ENCODE measurements around the gene TUBB4A. TPM values are rescaled to one million over a fixed set of nuclear protein-coding genes. Genes with fewer than 3 reads are reported as not detected.
A peak's percentile ranks its signal among the peaks of the same experiment; 100 is the strongest.

Gene TUBB4A
- total RNA-seq, 1 donor from 2014 or later = 0.58 TPM

DNA sequence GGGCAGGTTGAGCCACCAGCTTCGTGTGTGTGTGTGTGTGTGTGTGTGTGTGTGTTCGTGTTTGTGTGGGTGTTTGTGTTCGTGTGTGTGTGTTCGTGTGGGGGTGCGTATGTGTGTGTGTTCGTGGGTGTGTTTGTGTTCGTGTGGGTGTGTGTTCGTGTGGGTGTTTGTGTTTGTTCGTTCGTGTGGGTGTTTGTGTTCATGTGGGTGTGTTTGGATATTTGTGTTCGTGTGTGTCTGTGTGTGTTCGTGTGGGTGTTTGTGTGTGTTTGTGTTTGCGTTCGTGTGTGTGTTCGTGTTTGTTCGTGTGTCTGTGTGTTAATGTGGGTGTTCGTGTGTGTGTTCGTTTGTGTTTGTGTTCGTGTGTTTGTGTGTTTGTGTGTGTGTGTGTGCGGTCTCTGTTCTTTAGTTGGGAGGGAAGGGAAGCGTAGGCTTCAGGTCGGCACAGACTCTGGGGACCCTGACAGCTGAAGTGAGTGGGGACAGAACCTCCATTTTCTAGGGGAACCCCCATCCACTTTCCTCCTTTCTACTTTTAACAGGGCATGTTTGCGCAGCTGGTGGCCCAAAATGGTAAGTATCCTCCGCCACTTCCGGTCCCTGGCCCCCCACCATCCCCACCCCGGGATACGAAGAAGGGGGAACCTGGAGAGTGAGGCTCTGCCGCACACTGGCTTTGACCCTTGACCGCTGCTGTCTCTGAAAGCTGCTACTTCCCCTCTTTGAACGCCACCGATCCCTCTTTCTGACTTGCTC, 30.3 kb upstream of the TUBB4A start:
- no peaks in the 10 kb centered on the region for H3K27me3 ChIP-seq
- peak; percentile 4 for ATAC-seq
- H3K4me1 ChIP-seq = peaks cover 26% of the 10 kb centered on the region
- intact Hi-C loops (cut with DNase I) = no loop called here
- no peak overlapping the region for H3K27ac ChIP-seq
- H3K36me3 ChIP-seq = no peaks in the 10 kb centered on the region
- TF ChIP-seq, protein P1, sequence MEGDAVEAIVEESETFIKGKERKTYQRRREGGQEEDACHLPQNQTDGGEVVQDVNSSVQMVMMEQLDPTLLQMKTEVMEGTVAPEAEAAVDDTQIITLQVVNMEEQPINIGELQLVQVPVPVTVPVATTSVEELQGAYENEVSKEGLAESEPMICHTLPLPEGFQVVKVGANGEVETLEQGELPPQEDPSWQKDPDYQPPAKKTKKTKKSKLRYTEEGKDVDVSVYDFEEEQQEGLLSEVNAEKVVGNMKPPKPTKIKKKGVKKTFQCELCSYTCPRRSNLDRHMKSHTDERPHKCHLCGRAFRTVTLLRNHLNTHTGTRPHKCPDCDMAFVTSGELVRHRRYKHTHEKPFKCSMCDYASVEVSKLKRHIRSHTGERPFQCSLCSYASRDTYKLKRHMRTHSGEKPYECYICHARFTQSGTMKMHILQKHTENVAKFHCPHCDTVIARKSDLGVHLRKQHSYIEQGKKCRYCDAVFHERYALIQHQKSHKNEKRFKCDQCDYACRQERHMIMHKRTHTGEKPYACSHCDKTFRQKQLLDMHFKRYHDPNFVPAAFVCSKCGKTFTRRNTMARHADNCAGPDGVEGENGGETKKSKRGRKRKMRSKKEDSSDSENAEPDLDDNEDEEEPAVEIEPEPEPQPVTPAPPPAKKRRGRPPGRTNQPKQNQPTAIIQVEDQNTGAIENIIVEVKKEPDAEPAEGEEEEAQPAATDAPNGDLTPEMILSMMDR (IDR thresholded peaks at IDR 0.05) = no peak
- peak overlapping the region; percentile 78 for H3K4me3 ChIP-seq
- H3K9me3 ChIP-seq = no peaks in the 10 kb centered on the region
- DNase-seq = no peak

DNA sequence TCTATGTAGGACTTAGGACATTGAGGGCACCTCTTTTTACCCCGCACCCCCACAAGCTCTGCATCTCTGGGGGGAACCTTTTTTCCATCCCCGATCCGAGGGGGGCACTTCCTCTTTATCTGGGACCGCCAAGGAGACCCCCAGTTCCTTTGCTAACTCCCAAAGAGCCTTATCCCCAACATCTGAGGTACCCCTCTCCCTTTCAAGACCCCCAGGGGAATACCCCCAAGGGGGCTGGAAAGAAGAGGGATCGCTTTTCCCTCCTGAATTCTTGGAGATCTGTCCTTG, 29.8 kb upstream of the TUBB4A start:
- Histone ChIP-seq H3K4me1 (peaks cover 26% of the 10 kb centered on the region), H3K36me3 (no peaks in the 10 kb centered on the region), H3K4me3 (peak overlapping the region; percentile 78), H3K27me3 (no peaks in the 10 kb centered on the region), H3K9me3 (no peaks in the 10 kb centered on the region), H3K27ac (no peak overlapping the region)
- TF ChIP-seq, protein P1 (IDR thresholded peaks at IDR 0.05) = no peak
- ATAC-seq (no peak), DNase-seq (no peak)
- intact Hi-C loops (cut with DNase I) = no loop called here

DNA sequence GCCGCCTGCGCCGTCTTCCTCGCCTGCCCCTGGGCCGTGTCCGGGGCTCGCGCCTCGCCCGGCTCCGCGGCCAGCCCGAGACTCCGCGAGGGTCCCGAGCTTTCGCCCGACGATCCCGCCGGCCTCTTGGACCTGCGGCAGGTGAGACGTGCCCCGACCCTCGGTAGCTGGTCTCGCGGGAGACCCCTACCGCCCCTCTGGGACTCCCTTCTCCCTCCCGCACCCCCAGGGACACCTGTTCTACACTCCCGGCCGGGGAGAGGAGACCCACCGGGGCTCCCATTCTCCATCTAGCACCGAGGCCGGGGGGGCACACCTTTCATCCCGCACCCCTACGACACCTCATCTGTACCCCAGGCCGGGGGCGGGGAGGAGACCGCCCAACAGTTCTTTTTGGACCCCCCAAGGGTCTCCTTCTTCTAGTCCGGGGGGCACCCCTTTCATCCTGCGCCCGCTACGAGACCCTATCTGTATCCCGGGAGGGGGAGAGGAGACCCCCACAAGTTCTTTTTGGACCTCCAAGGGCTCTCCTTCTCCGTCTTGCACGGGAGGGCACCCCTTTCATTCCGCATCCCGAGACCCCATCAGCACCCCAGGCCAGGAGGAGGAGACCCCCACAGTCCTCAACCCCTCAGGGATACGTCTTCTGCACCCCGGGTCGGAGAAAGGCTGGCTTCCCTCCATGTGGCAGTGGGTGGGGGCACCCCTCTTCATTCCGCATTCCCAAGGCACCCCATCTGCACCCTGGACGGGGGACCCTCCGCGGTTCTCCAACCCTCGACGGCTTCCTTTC, 29.2 kb upstream of the TUBB4A start:
- Histone ChIP-seq H3K4me1 (peaks cover 26% of the 10 kb centered on the region), H3K27ac (peak overlapping the region; percentile 85), H3K9me3 (no peaks in the 10 kb centered on the region), H3K36me3 (no peaks in the 10 kb centered on the region), H3K4me3 (peak overlapping the region; percentile 78), H3K27me3 (no peaks in the 10 kb centered on the region)
- no peak for DNase-seq
- peak; percentile 0 for ATAC-seq
- TF ChIP-seq, protein P1 (IDR thresholded peaks at IDR 0.05) = no peak
- intact Hi-C loops (cut with DNase I) = no loop called here

DNA sequence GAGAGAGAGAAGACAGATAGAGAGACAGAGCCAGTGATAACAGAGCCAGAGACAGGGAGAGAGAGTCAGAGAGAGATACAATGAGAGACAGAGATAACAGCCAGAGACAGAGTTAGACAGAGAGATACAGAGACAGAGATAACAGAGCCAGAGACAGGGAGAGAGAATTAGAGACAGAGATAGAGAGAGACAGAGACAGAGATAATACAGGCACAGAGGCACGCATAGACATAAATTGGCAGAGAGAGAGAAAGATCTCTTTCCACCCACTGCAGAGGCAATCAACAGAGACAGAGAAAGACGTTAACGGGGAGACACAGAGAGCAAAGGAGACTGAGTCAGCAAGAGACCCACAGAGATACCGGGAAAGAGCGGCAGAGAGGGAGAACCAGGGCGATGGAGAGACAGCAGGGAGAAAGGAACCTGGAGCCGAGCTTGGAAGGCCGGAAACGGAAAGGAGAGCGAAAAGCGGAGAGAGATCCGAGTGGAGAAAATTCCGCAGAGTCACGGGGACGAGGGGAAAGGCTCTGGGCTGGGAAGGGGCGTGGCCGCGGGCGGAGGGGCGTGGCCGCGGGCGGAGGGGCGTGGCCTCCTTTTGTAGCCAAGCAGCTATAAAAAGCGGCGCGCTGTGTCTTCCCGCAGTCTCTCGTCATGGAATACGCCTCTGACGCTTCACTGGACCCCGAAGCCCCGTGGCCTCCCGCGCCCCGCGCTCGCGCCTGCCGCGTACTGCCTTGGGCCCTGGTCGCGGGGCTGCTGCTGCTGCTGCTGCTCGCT, 28.5 kb upstream of the TUBB4A start, which contains the start of gene TNFSF9:
TSS of gene TNFSF9 (plus strand) at position 641 of the 777 bp plus-strand sequence. CDS start at position 652, 11 bp downstream.
- Histone ChIP-seq H3K27me3 (no peaks in the 10 kb centered on the region), H3K27ac (peak within 1 kb of the TSS; percentile 85), H3K4me1 (peaks cover 26% of the 10 kb centered on the region), H3K4me3 (peak within 1 kb of the TSS; percentile 78), H3K36me3 (no peaks in the 10 kb centered on the region), H3K9me3 (no peaks in the 10 kb centered on the region)
- TF ChIP-seq, protein P1 (IDR thresholded peaks at IDR 0.05) = no peak
- ATAC-seq = peak; percentile 96
- intact Hi-C loops (cut with DNase I) = no loop called here
- peak; percentile 95 for DNase-seq

DNA sequence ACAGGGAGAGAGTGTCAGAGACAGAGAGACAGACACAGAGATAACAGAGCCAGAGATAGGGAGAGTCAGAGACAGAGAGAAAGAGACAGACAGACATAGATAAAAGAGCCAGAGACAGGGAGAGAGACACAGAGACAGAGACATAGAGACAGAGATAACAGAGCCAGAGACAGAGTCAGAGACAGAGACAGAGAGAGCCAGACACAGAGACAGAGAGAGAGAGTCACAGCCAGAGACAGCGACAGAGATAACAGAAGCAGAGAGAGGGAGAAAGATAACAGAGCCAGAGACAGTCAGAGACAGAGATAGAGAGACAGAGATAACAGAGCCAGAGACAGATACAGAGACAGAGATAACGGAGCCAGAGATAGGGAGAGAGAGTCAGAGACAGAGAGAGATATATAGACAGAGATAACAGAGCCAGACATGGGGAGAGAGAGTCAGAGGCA, 27.9 kb upstream of the TUBB4A start:
- peaks cover 26% of the 10 kb centered on the region for H3K4me1 ChIP-seq
- no peaks in the 10 kb centered on the region for H3K27me3 ChIP-seq
- peak overlapping the region; percentile 85 for H3K27ac ChIP-seq
- no peaks in the 10 kb centered on the region for H3K9me3 ChIP-seq
- no peaks in the 10 kb centered on the region for H3K36me3 ChIP-seq
- no peak for DNase-seq
- peak overlapping the region; percentile 78 for H3K4me3 ChIP-seq
- no peak for ATAC-seq
- TF ChIP-seq, protein P1 (IDR thresholded peaks at IDR 0.05) = no peak
- intact Hi-C loops (cut with DNase I) = no loop called here

Measured in upper lobe of right lung (tissue), 1 donor.